NT2/D1 (cell line): ENCODE results near the gene MOV10L1.

Experiments used
- SUZ12 ChIP-seq: IDR thresholded peaks from 2 replicates; pipeline ENCODE4 v1.6.1; 2011; ENCODE audit not compliant: insufficient read length, insufficient read depth; ENCODE audit errors: extremely low read depth
- YY1 ChIP-seq: IDR thresholded peaks from 2 replicates; pipeline ENCODE4 v1.6.1; 2011; ENCODE audit not compliant: insufficient read length, insufficient read depth
- ZNF274 ChIP-seq: IDR thresholded peaks from 2 replicates; pipeline ENCODE4 v1.6.1; 2011; ENCODE audit warnings: mild to moderate bottlenecking, low read depth, low read length

DNA sequence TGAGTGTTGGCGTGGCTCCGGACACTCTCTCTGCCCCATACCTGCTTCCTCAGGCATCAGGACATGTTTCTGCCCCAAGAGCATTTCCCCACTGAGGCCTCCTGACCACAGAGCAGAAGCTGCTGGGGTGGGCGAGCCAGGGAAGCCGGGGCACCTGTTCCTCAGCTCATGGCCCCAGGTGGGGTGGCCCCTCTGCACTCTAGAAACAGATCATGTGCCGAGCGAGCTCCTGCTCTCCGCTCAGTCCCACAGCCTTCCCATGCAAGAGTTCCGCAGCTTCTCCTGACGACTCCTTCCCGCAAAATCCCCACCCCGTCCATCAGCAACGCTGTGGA is 58.3 kb downstream of the MOV10L1 start:
- TF ChIP-seq ZNF274 (no peak), YY1 (no peak), SUZ12 (no peak)
